Measurements from ENCODE around the gene SIRPA.

GRCh38 chr20:1862663-1863053 is 32.5 kb upstream of the SIRPA start:
- no peak for TF ChIP-seq YY1 (IDR thresholded peaks at IDR 0.05; ENCODE audit: insufficient read depth, insufficient read length)
- no peak for TF ChIP-seq ZNF274 (IDR thresholded peaks at IDR 0.05; ENCODE audit: low read depth, low read length)

Measured in NT2/D1 (cell line).